Measurements from ENCODE around the gene BRSK1. TPM values are rescaled to one million over a fixed set of nuclear protein-coding genes. Genes with fewer than 3 reads are reported as not detected.

Gene BRSK1
- total RNA-seq, 1 donor from 2014 or later = 223 TPM

GRCh38 chr19:55344444-55344843, 60.6 kb downstream of the BRSK1 start:
- TF ChIP-seq CTCF (IDR thresholded peaks at IDR 0.05; ENCODE audit: partially characterized antibody, unreplicated experiment) = no peak
- Mint-ChIP-seq H3K4me3 (ENCODE audit: unreplicated experiment) (no peak overlapping the region), H3K27me3 (ENCODE audit: unreplicated experiment) (peaks cover 11% of the 10 kb centered on the region), H3K36me3 (ENCODE audit: unreplicated experiment) (peaks cover 3% of the 10 kb centered on the region), H3K4me1 (ENCODE audit: low read depth, unreplicated experiment) (peaks cover 29% of the 10 kb centered on the region), H3K27ac (ENCODE audit: unreplicated experiment) (no peak overlapping the region), H3K9me3 (ENCODE audit: unreplicated experiment) (peaks cover 6% of the 10 kb centered on the region)
- DNase-seq = no peak

- Mint-ChIP-seq H3K27me3 (ENCODE audit: unreplicated experiment) (peaks cover 8% of the 10 kb centered on the region), H3K36me3 (ENCODE audit: unreplicated experiment) (no peaks in the 10 kb centered on the region), H3K9me3 (ENCODE audit: unreplicated experiment) (peaks cover 3% of the 10 kb centered on the region), H3K4me3 (ENCODE audit: unreplicated experiment) (peak overlapping the region; percentile 63), H3K4me1 (ENCODE audit: low read depth, unreplicated experiment) (peaks cover 29% of the 10 kb centered on the region), H3K27ac (ENCODE audit: unreplicated experiment) (peak overlapping the region; percentile 81)
- DNase-seq = no peak
- TF ChIP-seq CTCF (IDR thresholded peaks at IDR 0.05; ENCODE audit: partially characterized antibody, unreplicated experiment) = no peak
These were observed 61.5 kb downstream of the BRSK1 start for GRCh38 chr19:55345101-55345817.

GRCh38 chr19:55345818-55346724, 62.3 kb downstream of the BRSK1 start:
- peaks cover 31% of the 10 kb centered on the region for H3K4me1 Mint-ChIP-seq (ENCODE audit: low read depth, unreplicated experiment)
- peaks cover 6% of the 10 kb centered on the region for H3K9me3 Mint-ChIP-seq (ENCODE audit: unreplicated experiment)
- H3K4me3 Mint-ChIP-seq (ENCODE audit: unreplicated experiment) = no peak overlapping the region
- no peaks in the 10 kb centered on the region for H3K36me3 Mint-ChIP-seq (ENCODE audit: unreplicated experiment)
- no peak for TF ChIP-seq CTCF (IDR thresholded peaks at IDR 0.05; ENCODE audit: partially characterized antibody, unreplicated experiment)
- peaks cover 10% of the 10 kb centered on the region for H3K27me3 Mint-ChIP-seq (ENCODE audit: unreplicated experiment)
- peak; percentile 59 for DNase-seq
- H3K27ac Mint-ChIP-seq (ENCODE audit: unreplicated experiment) = peak overlapping the region; percentile 81

- peak overlapping the region; percentile 73 for H3K27ac Mint-ChIP-seq (ENCODE audit: unreplicated experiment)
- no peak for TF ChIP-seq CTCF (IDR thresholded peaks at IDR 0.05; ENCODE audit: partially characterized antibody, unreplicated experiment)
- DNase-seq = peak; percentile 86
- peaks cover 29% of the 10 kb centered on the region for H3K4me1 Mint-ChIP-seq (ENCODE audit: low read depth, unreplicated experiment)
- H3K36me3 Mint-ChIP-seq (ENCODE audit: unreplicated experiment) = no peaks in the 10 kb centered on the region
- H3K4me3 Mint-ChIP-seq (ENCODE audit: unreplicated experiment) = no peak overlapping the region
- peaks cover 8% of the 10 kb centered on the region for H3K9me3 Mint-ChIP-seq (ENCODE audit: unreplicated experiment)
- H3K27me3 Mint-ChIP-seq (ENCODE audit: unreplicated experiment) = peaks cover 14% of the 10 kb centered on the region
These were observed 63.1 kb downstream of the BRSK1 start for GRCh38 chr19:55346725-55347441.

Data from glutamatergic neuron (in vitro differentiated cells).